ENCODE data around the gene EGFR. TPM values are rescaled to one million over a fixed set of nuclear protein-coding genes. Genes with fewer than 3 reads are reported as not detected.

The EGFR gene
- 100 to 1,000 TPM in 2 of 4 donors, 10 to 100 TPM in 2; 87.2 to 124 (median 94.5) TPM for total RNA-seq

GRCh38 chr7:55018361-55019190, at the start of gene EGFR:
EGFR (plus strand) TSS chr7:55019017; CDS start chr7:55019278, 261 bp downstream.
- no peak for DNase-seq (ENCODE audit: low spot score)
- peak; percentile 65 for ATAC-seq (ENCODE audit: low FRiP score)
- TF ChIP-seq CTCF (IDR thresholded peaks at IDR 0.05), result no peak

GRCh38 chr7:54969208-54969967, 49.4 kb upstream of the EGFR start:
- DNase-seq (ENCODE audit: low spot score) (no peak), ATAC-seq (ENCODE audit: low FRiP score) (no peak)
- TF ChIP-seq CTCF (IDR thresholded peaks at IDR 0.05), result no peak

GRCh38 chr7:54972733-54973294, 46.0 kb upstream of the EGFR start:
- no peak for TF ChIP-seq CTCF (IDR thresholded peaks at IDR 0.05)
- ATAC-seq (ENCODE audit: low FRiP score), result no peak

GRCh38 chr7:54978364-54979116, 40.3 kb upstream of the EGFR start:
- DNase-seq (ENCODE audit: low spot score), result no peak
- ATAC-seq (ENCODE audit: low FRiP score), result no peak
- TF ChIP-seq CTCF (IDR thresholded peaks at IDR 0.05), result no peak

More at GRCh38 chr7:54972733-54973294, 46.0 kb upstream of the EGFR start:
- DNase-seq (ENCODE audit: low spot score), result no peak

- DNase-seq (ENCODE audit: low spot score) (no peak), ATAC-seq (ENCODE audit: low FRiP score) (no peak)
Measured at GRCh38 chr7:54980521-54980920, 38.3 kb upstream of the EGFR start.

More at GRCh38 chr7:54980521-54980920, 38.3 kb upstream of the EGFR start:
- TF ChIP-seq CTCF (IDR thresholded peaks at IDR 0.05), result no peak

Data from omental fat pad (tissue), 4 donors.